Right lobe of liver (tissue), 6 donors: ENCODE results near the gene UBL3. TPM values are rescaled to one million over a fixed set of nuclear protein-coding genes. Genes with fewer than 3 reads are reported as not detected.

ENCODE experiments used
- ATAC-seq, 4 donors: fragments of 200-7000 bp; cut with Tn5 transposase; one replicate each; pipeline ENCODE4 v1.9.1; 2020; ENCODE audit warnings: mild to moderate bottlenecking in 4 of 4, moderate library complexity in 4 of 4
- DNase-seq, 3 donors: peaks; one replicate each; pipeline ENCODE4 v3.0.0-alpha.2; 2020
- H3K27ac ChIP-seq, 3 donors: fragments of 200-600 bp; one replicate each; pipeline ENCODE4 v1.8.0; 2022
- H3K27me3 ChIP-seq, 2 donors: fragments of 200-600 bp; one replicate each; pipeline ENCODE4 v1.8.0; 2022
- H3K36me3 ChIP-seq, 4 donors: fragments of 200-600 bp; sonication (generic) in 1 of 4; one replicate each; pipeline versions ENCODE4 v1.5.1 to v1.8.0; 2017 to 2022; ENCODE audit warnings: control low read depth in 1 of 4
- H3K4me1 ChIP-seq, 4 donors: fragments of 200-600 bp; sonication (generic) in 1 of 4; one replicate each; pipeline versions ENCODE4 v1.5.1 to v1.8.0; 2017 to 2022; ENCODE audit warnings: control low read depth in 1 of 4
- H3K4me3 ChIP-seq, 3 donors: fragments of 200-600 bp; one replicate each; pipeline ENCODE4 v1.8.0; 2022
- H3K9me3 ChIP-seq, 4 donors: fragments of 200-600 bp; sonication (generic) in 1 of 4; one replicate each; pipeline versions ENCODE4 v1.5.1 to v1.8.0; 2017 to 2022; ENCODE audit warnings: control low read depth in 1 of 4
- POLR2A ChIP-seq: fragments of 450-650 bp; IDR thresholded peaks from one replicate; pipeline ENCODE4 v1.6.1; 2017; ENCODE audit warnings: antibody characterized with exemption, mild to moderate bottlenecking
- WGBS: methylation state at CpG from one replicate; pipeline ENCODE4 v1.1.6; 2018; ENCODE audit warnings: low coverage, low lambda C conversion rate; ENCODE audit not compliant: insufficient coverage; ENCODE audit errors: missing lambda C conversion rate; 5-methylcytosine and 5-hydroxymethylcytosine counted together
- intact Hi-C, 2 donors: fragments of 100-400 bp; cut with DNase I; formaldehyde crosslinking; loops; one replicate each; pipeline versions ENCODE4 v1.11.2 to v1.14.1; 2022
- total RNA-seq, 6 experiments: library from RNA; depleted of rRNA in 2 of 6; stranded (reverse); fragments of >200 nt in 2 of 6; fragmentation: NEBNext Ultra II Directional in 3 of 6; extraction: Animal tissue kit (Norgen Biotek cat#: 25700) in 3 of 6; gene quantifications; one replicate each; pipeline versions ENCODE4 v1.1.0 to v1.2.4, GENCODE V29; 2016 to 2023
- TF ChIP-seq, protein P1 (sequence below), 4 donors: fragments of 200-600 bp in 3 of 4; fragments of 450-650 bp in 1 of 4; IDR thresholded peaks; one replicate each; pipeline versions ENCODE4 v1.5.1 to v1.8.0; 2016 to 2022; ENCODE audit warnings: antibody characterized with exemption in 4 of 4, mild to moderate bottlenecking in 2 of 4
- donor health status: DM: no; HTN: yes; CAD: no.
- donor health status: DM: no; HTN: no; CAD: no.
- donor health status: DM: no; HTN: no; CAD: no.
- donor health status: DM: no; HTN: yes; CAD: no.
- donor health status: DM: no; HTN: yes; CAD: no.

Gene UBL3
- total RNA-seq, 6 experiments from 2014 or later = 15.7 to 28.6 (median 23.5) TPM

DNA sequence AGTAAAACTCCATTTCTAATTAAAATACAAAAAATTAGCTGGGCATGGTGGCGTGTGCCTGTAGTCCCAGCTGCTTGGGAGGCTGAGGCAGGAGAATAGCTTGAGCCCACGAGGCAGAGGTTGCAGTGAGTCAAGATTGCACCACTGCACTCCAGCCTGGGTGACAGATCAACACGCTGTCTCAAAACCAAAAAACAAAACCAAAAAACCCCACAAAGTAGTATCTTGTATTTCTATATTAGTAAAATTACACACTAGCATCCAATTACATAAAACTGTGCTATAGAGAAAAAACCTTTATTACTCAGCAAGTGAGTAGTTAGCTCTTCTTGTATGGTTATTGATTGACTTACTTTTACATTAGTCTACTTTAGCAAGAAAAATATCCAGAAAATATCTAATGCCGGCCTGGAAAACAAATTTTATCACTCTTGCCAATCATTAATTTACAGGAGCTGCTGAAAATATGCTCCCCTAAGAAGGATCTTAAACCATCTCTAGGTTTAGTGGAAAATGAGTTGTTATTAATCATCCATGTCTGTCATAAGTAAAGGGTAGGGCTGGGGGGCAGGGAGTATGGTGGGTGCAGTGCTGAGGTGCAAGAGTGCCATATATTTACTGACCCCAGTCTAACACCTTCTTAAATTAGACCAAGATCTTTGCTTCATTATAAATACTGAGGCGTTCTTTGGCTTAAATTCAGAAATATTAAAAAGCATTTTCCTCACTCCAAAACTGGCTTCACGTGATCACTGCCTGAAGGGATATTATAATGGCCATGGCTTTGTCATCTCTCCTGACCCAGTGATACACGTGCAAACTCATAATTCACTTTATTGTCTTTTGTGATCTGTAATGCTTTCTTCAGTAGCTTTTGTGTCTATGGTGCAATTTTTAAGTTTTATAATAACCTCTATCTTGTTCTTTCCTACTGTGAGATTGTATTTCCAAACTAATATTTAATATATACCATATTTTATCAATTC lies 44.1 kb downstream of the UBL3 start:
- ATAC-seq (no peak), DNase-seq (no peak)
- no peaks in the 10 kb centered on the region for H3K9me3 ChIP-seq
- H3K27me3 ChIP-seq = no peaks in the 10 kb centered on the region
- 82% methylated on average over 5 of the region's 7 CpGs for WGBS
- no peaks in the 10 kb centered on the region for H3K36me3 ChIP-seq
- H3K27ac ChIP-seq = no peak overlapping the region
- peaks cover 0 to 44% (median 20%) of the 10 kb centered on the region in 4 donors for H3K4me1 ChIP-seq
- intact Hi-C loops = no loop called here
- no peak overlapping the region for H3K4me3 ChIP-seq
- TF ChIP-seq, protein P1, sequence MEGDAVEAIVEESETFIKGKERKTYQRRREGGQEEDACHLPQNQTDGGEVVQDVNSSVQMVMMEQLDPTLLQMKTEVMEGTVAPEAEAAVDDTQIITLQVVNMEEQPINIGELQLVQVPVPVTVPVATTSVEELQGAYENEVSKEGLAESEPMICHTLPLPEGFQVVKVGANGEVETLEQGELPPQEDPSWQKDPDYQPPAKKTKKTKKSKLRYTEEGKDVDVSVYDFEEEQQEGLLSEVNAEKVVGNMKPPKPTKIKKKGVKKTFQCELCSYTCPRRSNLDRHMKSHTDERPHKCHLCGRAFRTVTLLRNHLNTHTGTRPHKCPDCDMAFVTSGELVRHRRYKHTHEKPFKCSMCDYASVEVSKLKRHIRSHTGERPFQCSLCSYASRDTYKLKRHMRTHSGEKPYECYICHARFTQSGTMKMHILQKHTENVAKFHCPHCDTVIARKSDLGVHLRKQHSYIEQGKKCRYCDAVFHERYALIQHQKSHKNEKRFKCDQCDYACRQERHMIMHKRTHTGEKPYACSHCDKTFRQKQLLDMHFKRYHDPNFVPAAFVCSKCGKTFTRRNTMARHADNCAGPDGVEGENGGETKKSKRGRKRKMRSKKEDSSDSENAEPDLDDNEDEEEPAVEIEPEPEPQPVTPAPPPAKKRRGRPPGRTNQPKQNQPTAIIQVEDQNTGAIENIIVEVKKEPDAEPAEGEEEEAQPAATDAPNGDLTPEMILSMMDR (IDR thresholded peaks at IDR 0.05) = no peak
- TF ChIP-seq POLR2A = no peak

DNA sequence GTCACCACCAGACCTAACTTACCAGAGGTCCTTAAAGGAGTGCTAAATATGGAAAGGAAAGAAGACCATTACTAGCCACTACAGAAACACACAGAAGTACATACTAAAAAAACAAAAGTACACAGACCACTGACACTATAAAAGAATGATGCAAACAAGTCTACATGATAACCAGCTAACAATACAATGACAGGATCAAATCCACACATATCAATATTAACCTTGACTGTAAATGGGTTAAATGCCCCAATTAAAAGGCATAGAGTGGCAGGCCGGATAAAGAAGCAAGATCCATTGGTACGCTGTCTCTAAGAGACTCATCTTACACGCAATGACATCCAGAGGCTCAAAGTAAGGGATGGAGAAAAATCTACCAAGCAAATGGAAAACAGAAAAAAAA lies 47.2 kb downstream of the UBL3 start:
- H3K27me3 ChIP-seq = no peaks in the 10 kb centered on the region
- H3K36me3 ChIP-seq = no peaks in the 10 kb centered on the region
- H3K4me3 ChIP-seq = no peak overlapping the region
- H3K4me1 ChIP-seq = peaks cover 0 to 26% (median 7%) of the 10 kb centered on the region in 4 donors
- H3K9me3 ChIP-seq = no peaks in the 10 kb centered on the region
- H3K27ac ChIP-seq = no peak overlapping the region
- no peak for TF ChIP-seq POLR2A
- TF ChIP-seq, protein P1 (IDR thresholded peaks at IDR 0.05) = no peak
- ATAC-seq = no peak
- WGBS = 94% methylated on average over 3 of the region's 3 CpGs
- no peak for DNase-seq
- intact Hi-C loops = no loop called here

DNA sequence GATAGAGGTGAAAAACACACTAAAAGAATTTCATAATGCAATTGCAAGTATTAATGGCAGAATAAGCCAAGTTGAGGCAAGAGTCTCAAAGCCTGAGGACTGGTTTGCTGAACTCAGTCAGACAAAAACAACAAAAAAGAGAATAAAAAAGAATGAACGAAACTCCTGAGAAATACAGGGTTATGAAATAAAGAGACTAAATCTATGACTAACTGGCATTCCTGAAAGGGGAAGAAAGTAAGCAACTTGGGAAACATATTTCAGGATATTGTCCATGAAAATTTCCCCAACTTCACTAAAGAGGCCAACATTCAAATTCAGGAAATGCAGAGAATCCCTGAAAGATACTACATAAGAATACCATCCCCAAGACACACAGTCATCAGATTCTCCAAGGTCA lies 47.8 kb downstream of the UBL3 start:
- Histone ChIP-seq H3K36me3 (no peaks in the 10 kb centered on the region), H3K27ac (no peak overlapping the region), H3K4me1 (peaks cover 0 to 20% (median 5%) of the 10 kb centered on the region in 4 donors), H3K4me3 (no peak overlapping the region), H3K9me3 (no peaks in the 10 kb centered on the region), H3K27me3 (no peaks in the 10 kb centered on the region)
- TF ChIP-seq, protein P1 (IDR thresholded peaks at IDR 0.05) = no peak
- TF ChIP-seq POLR2A = no peak
- 67% methylated on average over 1 of the region's 1 CpG for WGBS
- intact Hi-C loops = no loop called here
- DNase-seq = no peak
- no peak for ATAC-seq

DNA sequence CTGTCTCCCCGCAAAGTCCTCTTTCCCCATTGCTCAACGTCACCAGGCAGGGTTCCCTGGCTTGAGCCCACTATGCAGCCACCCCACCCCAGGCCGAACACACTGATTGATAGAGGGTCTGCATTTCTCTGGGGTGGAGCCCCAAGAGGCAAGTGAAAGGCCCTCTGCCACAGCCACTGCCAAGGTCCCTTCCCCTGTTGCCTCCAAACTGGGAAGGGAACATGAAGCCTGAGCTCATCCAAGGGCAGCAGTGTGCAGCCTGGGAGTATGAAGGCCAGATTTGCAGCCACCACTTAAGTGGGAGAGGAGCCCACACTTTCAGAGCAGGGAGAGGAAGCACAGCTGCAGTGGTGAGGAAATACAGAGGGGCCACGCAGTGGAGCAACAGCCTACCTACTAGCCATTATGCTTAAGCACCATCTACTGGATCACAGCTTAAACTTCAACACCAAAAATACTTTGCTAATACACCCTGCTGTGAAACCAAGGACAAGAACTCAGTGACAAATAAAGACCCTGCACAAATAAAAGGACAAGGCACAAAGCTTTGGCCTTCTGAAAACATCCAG lies 48.6 kb downstream of the UBL3 start:
- H3K36me3 ChIP-seq = no peaks in the 10 kb centered on the region
- no peak overlapping the region for H3K4me3 ChIP-seq
- intact Hi-C loops = no loop called here
- H3K27ac ChIP-seq = no peak overlapping the region
- no peaks in the 10 kb centered on the region for H3K9me3 ChIP-seq
- DNase-seq = no peak
- no peaks in the 10 kb centered on the region for H3K27me3 ChIP-seq
- peak in 2 of 4 donors; percentile 25 to 50 for ATAC-seq
- WGBS = 76% methylated on average over 4 of the region's 4 CpGs
- TF ChIP-seq POLR2A = no peak
- TF ChIP-seq, protein P1 (IDR thresholded peaks at IDR 0.05) = no peak
- peaks cover 0 to 12% (median under 1%) of the 10 kb centered on the region in 4 donors for H3K4me1 ChIP-seq
